OCI-LY3 (cell line): ENCODE measurements around the gene ITSN2.

Experiments used
- H2AFZ ChIP-seq: fragments of 200-600, 300-600 bp; shearing (Covaris generic); 2 replicates; pipeline ENCODE4 v1.6.0; 2014; ENCODE audit warnings: antibody characterized with exemption, low read depth, low read length
- H3K27ac ChIP-seq: fragments of 200-600, 300-600 bp; sonication (generic); 2 replicates; pipeline ENCODE4 v1.5.1; 2014; ENCODE audit warnings: mild to moderate bottlenecking, low read length, moderate library complexity, mixed read lengths
- H3K27me3 ChIP-seq: fragments of 200-600, 300-600 bp; sonication (generic); 2 replicates; pipeline ENCODE4 v1.6.1; 2014; ENCODE audit warnings: low read depth, low read length, mixed read lengths
- H3K36me3 ChIP-seq: fragments of 200-600, 300-600 bp; sonication (generic); replicated peaks from 2 replicates; pipeline ENCODE3; 2014; ENCODE audit warnings: low read depth, low read length, mixed read lengths
- H3K4me1 ChIP-seq: fragments of 300-600, 200-600 bp; sonication (generic); 2 replicates; pipeline ENCODE4 v1.6.1; 2014; ENCODE audit warnings: low read length, mixed read lengths
- H3K4me2 ChIP-seq: fragments of 200-600, 300-600 bp; sonication (generic); 2 replicates; pipeline ENCODE4 v1.6.1; 2014; ENCODE audit warnings: low read length, mixed read lengths
- H3K4me3 ChIP-seq: fragments of 300-600, 200-600 bp; sonication (generic); 2 replicates; pipeline ENCODE4 v1.5.1; 2014; ENCODE audit warnings: antibody characterized with exemption, mild to moderate bottlenecking, low read length, moderate library complexity
- H3K79me2 ChIP-seq: fragments of 300-600, 200-600 bp; shearing (Covaris generic); 2 replicates; pipeline ENCODE4 v1.6.1; 2014; ENCODE audit warnings: mild to moderate bottlenecking, low read length, mixed read lengths
- H3K9ac ChIP-seq: fragments of 300-600, 200-600 bp; shearing (Covaris generic); 2 replicates; pipeline ENCODE4 v1.6.0; 2014; ENCODE audit warnings: mild to moderate bottlenecking, low read length, moderate library complexity
- H3K9me3 ChIP-seq: fragments of 200-600, 300-600 bp; shearing (Covaris generic); 2 replicates; pipeline ENCODE4 v1.6.1; 2014; ENCODE audit warnings: low read length, mixed read lengths; ENCODE audit not compliant: insufficient read depth
- H4K20me1 ChIP-seq: fragments of 200-600, 300-600 bp; sonication (generic); 2 replicates; pipeline ENCODE4 v1.6.1; 2016; ENCODE audit warnings: low read length, mixed read lengths; ENCODE audit not compliant: insufficient read depth
- EZH2phosphoT487 ChIP-seq: fragments of 200-600 bp; shearing (Covaris generic); IDR thresholded peaks from 2 replicates; pipeline ENCODE4 v1.6.1; 2018; ENCODE audit warnings: antibody characterized with exemption, mixed run types, low read depth
- TF ChIP-seq, protein P1 (sequence below): fragments of 200-600, 300-600 bp; sonication (generic); IDR thresholded peaks from 2 replicates; pipeline ENCODE4 v1.5.1; 2014; ENCODE audit warnings: antibody characterized with exemption, low read length, low read depth

ITSN2 gene

DNA sequence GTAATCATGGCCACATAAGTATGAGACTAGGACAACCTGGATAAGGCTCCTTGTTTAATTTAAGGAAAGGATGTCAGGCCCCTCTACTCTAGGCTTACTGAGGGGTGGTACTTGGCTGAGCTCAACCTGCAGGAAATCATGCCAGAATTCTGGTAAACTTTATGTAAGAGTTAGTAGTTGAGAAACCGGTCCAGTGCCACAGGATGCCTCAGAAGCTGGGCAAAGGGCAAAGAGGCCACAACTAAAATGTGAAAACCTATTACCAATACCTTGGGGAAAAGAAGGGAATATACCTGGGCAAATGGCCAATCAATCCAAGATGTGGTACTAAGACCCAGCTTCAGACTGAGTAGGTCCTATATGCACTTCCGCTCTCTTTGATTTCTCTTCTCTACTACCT, 86.7 kb downstream of the ITSN2 start:
- peaks cover 37% of the 10 kb centered on the region for H3K36me3 ChIP-seq
- H2AFZ ChIP-seq: no peak overlapping the region
- peaks cover 7% of the 10 kb centered on the region; the same call in 1 of the 2 replicates for H4K20me1 ChIP-seq
- no peak for TF ChIP-seq EZH2phosphoT487
- TF ChIP-seq, protein P1, sequence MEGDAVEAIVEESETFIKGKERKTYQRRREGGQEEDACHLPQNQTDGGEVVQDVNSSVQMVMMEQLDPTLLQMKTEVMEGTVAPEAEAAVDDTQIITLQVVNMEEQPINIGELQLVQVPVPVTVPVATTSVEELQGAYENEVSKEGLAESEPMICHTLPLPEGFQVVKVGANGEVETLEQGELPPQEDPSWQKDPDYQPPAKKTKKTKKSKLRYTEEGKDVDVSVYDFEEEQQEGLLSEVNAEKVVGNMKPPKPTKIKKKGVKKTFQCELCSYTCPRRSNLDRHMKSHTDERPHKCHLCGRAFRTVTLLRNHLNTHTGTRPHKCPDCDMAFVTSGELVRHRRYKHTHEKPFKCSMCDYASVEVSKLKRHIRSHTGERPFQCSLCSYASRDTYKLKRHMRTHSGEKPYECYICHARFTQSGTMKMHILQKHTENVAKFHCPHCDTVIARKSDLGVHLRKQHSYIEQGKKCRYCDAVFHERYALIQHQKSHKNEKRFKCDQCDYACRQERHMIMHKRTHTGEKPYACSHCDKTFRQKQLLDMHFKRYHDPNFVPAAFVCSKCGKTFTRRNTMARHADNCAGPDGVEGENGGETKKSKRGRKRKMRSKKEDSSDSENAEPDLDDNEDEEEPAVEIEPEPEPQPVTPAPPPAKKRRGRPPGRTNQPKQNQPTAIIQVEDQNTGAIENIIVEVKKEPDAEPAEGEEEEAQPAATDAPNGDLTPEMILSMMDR: no peak
- no peaks in the 10 kb centered on the region for H3K27me3 ChIP-seq
- no peak overlapping the region for H3K4me2 ChIP-seq
- H3K4me1 ChIP-seq: peaks cover 24% of the 10 kb centered on the region
- no peaks in the 10 kb centered on the region for H3K9me3 ChIP-seq
- no peak overlapping the region for H3K27ac ChIP-seq
- H3K79me2 ChIP-seq: no peaks in the 10 kb centered on the region
- no peak overlapping the region for H3K4me3 ChIP-seq
- no peak overlapping the region for H3K9ac ChIP-seq

DNA sequence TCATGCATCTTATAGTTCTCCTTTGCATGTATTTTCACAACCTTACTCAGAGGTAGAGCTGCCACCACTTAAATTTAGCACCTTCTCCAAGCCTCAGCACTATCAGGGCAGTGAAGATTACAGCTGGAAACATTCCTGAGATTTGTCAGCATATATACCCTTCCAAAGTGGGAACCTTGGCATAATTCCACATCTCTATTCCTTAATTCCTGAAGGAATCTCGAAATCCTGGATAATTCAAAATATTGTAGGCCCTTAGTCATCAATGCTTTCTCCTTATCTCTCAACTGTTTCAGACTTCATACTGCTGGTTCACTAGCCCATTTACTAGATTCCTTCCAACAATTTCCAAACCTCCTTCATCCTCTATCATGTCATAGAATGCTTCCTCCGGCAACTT, 87.4 kb downstream of the ITSN2 start:
- Histone ChIP-seq H3K9ac (no peak overlapping the region), H3K4me3 (no peak overlapping the region), H3K27me3 (no peaks in the 10 kb centered on the region), H3K79me2 (no peaks in the 10 kb centered on the region), H4K20me1 (peaks cover 7% of the 10 kb centered on the region; the same call in 1 of the 2 replicates), H3K36me3 (peaks cover 40% of the 10 kb centered on the region), H2AFZ (no peak overlapping the region), H3K9me3 (no peaks in the 10 kb centered on the region), H3K4me2 (no peak overlapping the region), H3K4me1 (peaks cover 24% of the 10 kb centered on the region), H3K27ac (no peak overlapping the region)
- TF ChIP-seq, protein P1: no peak
- no peak for TF ChIP-seq EZH2phosphoT487

DNA sequence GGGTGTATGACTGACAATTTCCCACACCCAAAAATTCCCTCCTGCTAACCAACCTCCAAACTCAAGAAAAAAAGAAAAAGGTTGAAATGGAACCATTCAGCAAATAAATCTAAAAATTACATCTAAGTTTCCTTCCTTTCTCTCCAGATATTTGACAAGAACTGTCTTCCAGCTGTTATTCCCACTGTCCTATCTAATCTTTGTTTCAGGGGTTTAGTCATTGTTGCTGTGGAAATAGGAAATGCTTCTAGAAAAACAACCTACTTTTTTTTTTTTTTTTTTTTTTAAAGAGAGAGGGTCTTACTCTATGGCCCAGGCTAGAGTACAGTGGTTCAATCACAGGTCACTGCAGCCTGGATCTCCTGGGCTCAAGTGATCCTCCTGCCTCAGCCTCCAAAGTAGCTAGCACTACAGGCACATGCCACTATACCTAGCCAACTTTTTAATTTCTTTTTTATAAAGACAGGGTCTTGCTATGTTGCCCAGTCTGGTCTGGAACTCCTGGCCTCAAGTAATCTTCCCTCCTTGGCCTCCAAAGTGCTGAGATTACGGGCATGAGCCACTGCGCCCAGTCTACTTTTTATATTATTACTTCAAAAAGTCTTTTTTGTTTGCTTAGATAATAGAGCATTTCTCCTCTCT, 88.1 kb downstream of the ITSN2 start:
- Histone ChIP-seq H3K4me3 (no peak overlapping the region), H2AFZ (no peak overlapping the region), H3K9ac (no peak overlapping the region), H3K4me1 (peaks cover 24% of the 10 kb centered on the region), H3K36me3 (peaks cover 40% of the 10 kb centered on the region), H3K27me3 (no peaks in the 10 kb centered on the region), H4K20me1 (peaks cover 7% of the 10 kb centered on the region; the same call in 1 of the 2 replicates), H3K27ac (no peak overlapping the region), H3K9me3 (no peaks in the 10 kb centered on the region), H3K79me2 (no peaks in the 10 kb centered on the region), H3K4me2 (no peak overlapping the region)
- TF ChIP-seq, protein P1: no peak
- TF ChIP-seq EZH2phosphoT487: no peak

DNA sequence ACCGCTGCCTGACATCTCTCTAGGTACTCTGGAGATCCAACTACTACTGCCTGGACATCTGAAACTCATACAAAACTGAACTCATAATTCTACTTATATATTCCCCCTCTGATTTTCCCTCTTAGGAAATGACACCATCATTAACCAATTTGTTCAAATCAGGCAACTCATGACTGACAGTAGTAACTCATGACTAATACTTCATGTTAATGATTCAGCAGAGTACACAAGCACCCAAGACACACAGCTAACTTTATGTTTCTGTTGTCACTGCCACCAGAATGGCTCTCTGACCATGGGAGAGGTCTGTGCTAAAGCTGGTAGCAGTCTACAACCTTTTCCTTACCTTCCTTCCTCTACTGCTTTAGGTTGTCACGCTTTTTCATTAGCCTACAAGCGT, 91.1 kb downstream of the ITSN2 start:
- no peaks in the 10 kb centered on the region; the same call in 1 of the 2 replicates for H3K4me1 ChIP-seq
- no peak overlapping the region for H3K4me3 ChIP-seq
- no peak overlapping the region for H3K27ac ChIP-seq
- H3K27me3 ChIP-seq: no peaks in the 10 kb centered on the region
- no peaks in the 10 kb centered on the region; the same call in 1 of the 2 replicates for H4K20me1 ChIP-seq
- no peak overlapping the region for H2AFZ ChIP-seq
- H3K9ac ChIP-seq: no peak overlapping the region
- peaks cover 30% of the 10 kb centered on the region for H3K36me3 ChIP-seq
- no peaks in the 10 kb centered on the region for H3K79me2 ChIP-seq
- TF ChIP-seq EZH2phosphoT487: no peak
- TF ChIP-seq, protein P1: no peak
- no peak overlapping the region for H3K4me2 ChIP-seq
- H3K9me3 ChIP-seq: no peaks in the 10 kb centered on the region
